H1 (cell line): ENCODE measurements around the gene PPARGC1A. TPM values are rescaled to one million over a fixed set of nuclear protein-coding genes. Genes with fewer than 3 reads are reported as not detected.

Experiments
- CTCF ChIA-PET: fragments of 300-600 bp; sonication (Branson Sonifier 250); formaldehyde crosslinking; loops from one replicate; lab custom pipeline; 2021; ENCODE audit not compliant: partially characterized antibody; lab: Charles Lee
- POLR2A ChIA-PET: fragments of 300-600 bp; sonication (Branson Sonifier 250); formaldehyde crosslinking; loops from one replicate; lab custom pipeline; 2021; ENCODE audit warnings: inconsistent platforms; ENCODE audit not compliant: partially characterized antibody; lab: Charles Lee
- DNase-seq, 2 experiments: peaks; one replicate each; pipeline versions ENCODE4 v3.0.0 to v3.0.0-alpha.2; 2010 to 2022; ENCODE audit warnings: low spot score in 2 of 2, low read depth in 1 of 2, mixed read lengths in 1 of 2
- FAIRE-seq: peaks from 2 replicates; lab custom pipeline; 2011; peaks lifted over from hg19 to GRCh38; lab: Jason Lieb, UNC
- H2AFZ ChIP-seq: 2 replicates; pipeline ENCODE4 v1.8.1; 2012; ENCODE audit warnings: low read length, inconsistent platforms
- H2AK5ac ChIP-seq: 2 replicates; pipeline ENCODE4 v1.6.1; 2013; ENCODE audit warnings: low read depth, low read length
- H2BK120ac ChIP-seq: replicated peaks from 2 replicates; pipeline ENCODE3; 2013; ENCODE audit warnings: low read depth, low read length, inconsistent platforms
- H2BK12ac ChIP-seq: 2 replicates; pipeline ENCODE4 v1.6.1; 2013; ENCODE audit warnings: low read depth, low read length
- H2BK15ac ChIP-seq: 2 replicates; pipeline ENCODE4 v1.6.1; 2013; ENCODE audit warnings: low read length
- H2BK20ac ChIP-seq: 2 replicates; pipeline ENCODE4 v1.6.1; 2013; ENCODE audit warnings: low read length
- H2BK5ac ChIP-seq: 2 replicates; pipeline ENCODE4 v1.6.1; 2013; ENCODE audit warnings: low read depth, low read length
- H3K14ac ChIP-seq: 2 replicates; pipeline ENCODE4 v1.6.1; 2013; ENCODE audit warnings: inconsistent platforms; ENCODE audit not compliant: insufficient read length
- H3K18ac ChIP-seq: 2 replicates; pipeline ENCODE4 v1.6.1; 2013; ENCODE audit warnings: low read length; ENCODE audit errors: extremely low read depth
- H3K23ac ChIP-seq: 2 replicates; pipeline ENCODE4 v1.6.1; 2013; ENCODE audit warnings: inconsistent platforms; ENCODE audit not compliant: insufficient read length
- H3K23me2 ChIP-seq: 2 replicates; pipeline ENCODE4 v1.6.1; 2013; ENCODE audit warnings: low read depth, low read length
- H3K27ac ChIP-seq: 2 replicates; pipeline ENCODE4 v1.6.1; 2011; ENCODE audit warnings: low read depth, low read length, inconsistent platforms
- H3K27me3 ChIP-seq, 4 experiments: replicated peaks in 1 of 4; 1 replicate in 1 of 4; 2 replicates in 3 of 4; pipeline versions ENCODE4 v1.6.1 to v1.8.1; 2011 to 2013; ENCODE audit warnings: low read length in 3 of 4, mild to moderate bottlenecking in 3 of 4, inconsistent platforms in 2 of 4, mixed read lengths in 2 of 4, moderate library complexity in 1 of 4; ENCODE audit not compliant: control insufficient read depth in 3 of 4, insufficient read depth in 3 of 4; ENCODE audit errors: extremely low read depth in 1 of 4
- H3K36me3 ChIP-seq, 4 experiments: 2 replicates each; pipeline versions ENCODE4 v1.6.1 to v1.8.1; 2011 to 2013; ENCODE audit warnings: mild to moderate bottlenecking in 4 of 4, low read length in 3 of 4, moderate library complexity in 2 of 4, control low read depth in 1 of 4, inconsistent platforms in 1 of 4; ENCODE audit not compliant: insufficient read depth in 4 of 4, control insufficient read depth in 2 of 4
- H3K4ac ChIP-seq: replicated peaks from 2 replicates; pipeline ENCODE3; 2013; ENCODE audit warnings: low read length, low read depth, mixed read lengths, inconsistent platforms; ENCODE audit not compliant: insufficient read length
- H3K4me1 ChIP-seq, 4 experiments: replicated peaks in 1 of 4; 1 replicate in 1 of 4; 2 replicates in 3 of 4; pipeline versions ENCODE4 v1.6.1 to v1.8.1; 2011 to 2013; ENCODE audit warnings: low read length in 3 of 4, inconsistent platforms in 2 of 4, mixed read lengths in 1 of 4; ENCODE audit not compliant: insufficient read depth in 4 of 4, control insufficient read depth in 3 of 4
- H3K4me2 ChIP-seq, 2 experiments: 2 replicates each; pipeline versions ENCODE4 v1.6.1 to v1.8.1; 2011 to 2013; ENCODE audit warnings: low read depth in 2 of 2, low read length in 2 of 2, control low read depth in 1 of 2, inconsistent platforms in 1 of 2, mild to moderate bottlenecking in 1 of 2; ENCODE audit not compliant: insufficient read depth in 1 of 2
- H3K4me3 ChIP-seq, 4 experiments: fragments of 200-600, 300-600 bp in 1 of 4; sonication (generic), shearing (Covaris generic), sonication (Bioruptor Twin) in 1 of 4; 2 replicates each; pipeline versions ENCODE4 v1.5.1 to v1.8.1; 2011 to 2016; ENCODE audit warnings: low read length in 4 of 4, low read depth in 3 of 4, control low read depth in 2 of 4, inconsistent platforms in 2 of 4, mild to moderate bottlenecking in 2 of 4, mixed read lengths in 1 of 4, moderate library complexity in 1 of 4; ENCODE audit not compliant: insufficient read depth in 2 of 4; ENCODE audit errors: extremely low read depth in 1 of 4
- H3K56ac ChIP-seq: replicated peaks from 2 replicates; pipeline ENCODE3; 2013; ENCODE audit warnings: low read depth, mild to moderate bottlenecking, mixed read lengths, low read length, inconsistent platforms; ENCODE audit not compliant: insufficient read length
- H3K79me1 ChIP-seq: 2 replicates; pipeline ENCODE4 v1.6.1; 2013; ENCODE audit warnings: low read depth, low read length, control low read depth
- H3K79me2 ChIP-seq, 2 experiments: 2 replicates each; pipeline versions ENCODE4 v1.6.1 to v1.8.1; 2012 to 2013; ENCODE audit warnings: low read length in 2 of 2, mild to moderate bottlenecking in 2 of 2, inconsistent platforms in 1 of 2; ENCODE audit not compliant: insufficient read depth in 2 of 2, control insufficient read depth in 1 of 2
- H3K9ac ChIP-seq, 4 experiments: replicated peaks in 1 of 4; 1 replicate in 1 of 4; 2 replicates in 3 of 4; pipeline versions ENCODE4 v1.6.1 to v1.8.1; 2011 to 2013; ENCODE audit warnings: low read depth in 3 of 4, low read length in 3 of 4, control low read depth in 2 of 4, mild to moderate bottlenecking in 2 of 4, moderate library complexity in 2 of 4, inconsistent platforms in 1 of 4; ENCODE audit errors: extremely low read depth in 1 of 4
- H3K9me3 ChIP-seq, 2 experiments: 2 replicates each; pipeline versions ENCODE4 v1.6.1 to v1.8.1; 2012 to 2013; ENCODE audit warnings: mild to moderate bottlenecking in 2 of 2, moderate library complexity in 2 of 2, control low read depth in 1 of 2, inconsistent platforms in 1 of 2, low read depth in 1 of 2, low read length in 1 of 2, mixed read lengths in 1 of 2; ENCODE audit not compliant: insufficient read depth in 2 of 2
- H4K20me1 ChIP-seq, 2 experiments: replicated peaks in 1 of 2; 2 replicates each; pipeline versions ENCODE3 to v1.8.1; 2011 to 2013; ENCODE audit warnings: inconsistent platforms in 2 of 2, low read length in 2 of 2, mild to moderate bottlenecking in 1 of 2; ENCODE audit not compliant: insufficient read depth in 2 of 2, control insufficient read depth in 1 of 2
- H4K5ac ChIP-seq: 2 replicates; pipeline ENCODE4 v1.6.1; 2013; ENCODE audit warnings: low read length, low read depth, mixed read lengths, inconsistent platforms; ENCODE audit not compliant: insufficient read length
- H4K8ac ChIP-seq: 2 replicates; pipeline ENCODE4 v1.8.0; 2013; ENCODE audit warnings: mild to moderate bottlenecking, moderate library complexity, low read length, inconsistent platforms; ENCODE audit not compliant: insufficient read depth; ENCODE audit errors: extremely low read depth
- H4K91ac ChIP-seq: replicated peaks from 2 replicates; pipeline ENCODE3; 2013; ENCODE audit warnings: low read length, mixed read lengths, inconsistent platforms; ENCODE audit not compliant: insufficient read length
- CREB1 ChIP-seq: IDR thresholded peaks from 2 replicates; pipeline ENCODE4 v1.6.1; 2012; ENCODE audit warnings: inconsistent platforms
- EP300 ChIP-seq, 2 experiments: IDR thresholded peaks; 1 replicate in 1 of 2; 2 replicates in 1 of 2; pipeline ENCODE4 v1.6.1; 2011 to 2012; ENCODE audit warnings: low read depth in 2 of 2, low read length in 2 of 2, mild to moderate bottlenecking in 2 of 2, borderline replicate concordance in 1 of 2, inconsistent platforms in 1 of 2, moderate library complexity in 1 of 2
- GABPA ChIP-seq: IDR thresholded peaks from 2 replicates; pipeline ENCODE4 v1.6.1; 2011; ENCODE audit warnings: mild to moderate bottlenecking, low read length, moderate library complexity, borderline replicate concordance; ENCODE audit not compliant: insufficient read depth
- GTF2F1 ChIP-seq: IDR thresholded peaks from 2 replicates; pipeline ENCODE4 v1.6.1; 2012; ENCODE audit warnings: low read depth, low read length, improper control_type of control experiment, borderline replicate concordance
- HDAC2 ChIP-seq, 2 experiments: fragments of 300-600 bp in 1 of 2; sonication (generic) in 1 of 2; IDR thresholded peaks; 2 replicates each; pipeline ENCODE4 v1.6.1; 2011 to 2012; ENCODE audit warnings: low read depth in 2 of 2, low read length in 2 of 2, mild to moderate bottlenecking in 2 of 2, moderate library complexity in 2 of 2, borderline replicate concordance in 1 of 2, inconsistent platforms in 1 of 2
- KDM5A ChIP-seq: fragments of 200-600 bp; IDR thresholded peaks from 2 replicates; pipeline ENCODE4 v1.7.1; 2012; ENCODE audit warnings: mild to moderate bottlenecking, low read length, inconsistent platforms, mixed read lengths
- MAFK ChIP-seq: IDR thresholded peaks from 2 replicates; pipeline ENCODE4 v1.6.1; 2012; ENCODE audit warnings: low read depth, mild to moderate bottlenecking, improper control_type of control experiment, low read length
- NRF1 ChIP-seq: IDR thresholded peaks from 2 replicates; pipeline ENCODE4 v1.6.1; 2011; ENCODE audit warnings: mild to moderate bottlenecking, low read depth, low read length, improper control_type of control experiment
- POLR2AphosphoS5 ChIP-seq: IDR thresholded peaks from 2 replicates; pipeline ENCODE4 v1.6.1; 2011; ENCODE audit warnings: low read depth, low read length
- RAD21 ChIP-seq, 2 experiments: IDR thresholded peaks in 1 of 2; conservative IDR thresholded peaks in 1 of 2; 2 replicates each; pipeline ENCODE4 v1.6.1; 2011; ENCODE audit warnings: low read depth in 2 of 2, low read length in 2 of 2, improper control_type of control experiment in 1 of 2, inconsistent platforms in 1 of 2, mild to moderate bottlenecking in 1 of 2, moderate library complexity in 1 of 2
- RBBP5 ChIP-seq: IDR thresholded peaks from 2 replicates; pipeline ENCODE4 v1.7.1; 2012; ENCODE audit warnings: low read depth, mild to moderate bottlenecking, inconsistent platforms, low read length, moderate library complexity, borderline replicate concordance
- TBP ChIP-seq: IDR thresholded peaks from 2 replicates; pipeline ENCODE4 v1.6.1; 2011; ENCODE audit warnings: low read depth, low read length, improper control_type of control experiment
- TEAD4 ChIP-seq: IDR thresholded peaks from 2 replicates; pipeline ENCODE4 v1.6.1; 2012; ENCODE audit warnings: low read depth, low read length, inconsistent platforms, mixed read lengths
- WGBS, 2 experiments: shearing (Covaris generic) in 1 of 2; methylation state at CpG; one replicate each; pipeline versions ENCODE4 v1.1.6 to v1.1.7; 2013 to 2015; ENCODE audit warnings: low lambda C conversion rate in 2 of 2, mixed read lengths in 2 of 2, inconsistent platforms in 1 of 2, low coverage in 1 of 2, missing lambda C conversion rate in 1 of 2; ENCODE audit not compliant: insufficient replicate concordance in 2 of 2, insufficient coverage in 1 of 2, insufficient read length in 1 of 2; ENCODE audit errors: extremely low coverage in 1 of 2, missing lambda C conversion rate in 1 of 2; 5-methylcytosine and 5-hydroxymethylcytosine counted together
- polyA plus RNA-seq, 7 experiments: library from polyadenylated mRNA; depleted of rRNA in 3 of 7; stranded (reverse) in 5 of 7; unstranded in 2 of 7; fragments of >200 nt in 5 of 7; fragments of 200-250 nt in 2 of 7; gene quantifications; 1 replicate in 5 of 7; 2 replicates in 1 of 7; 4 replicates in 1 of 7; pipeline versions ENCODE4 v1.2.1 to v1.2.3, GENCODE V29; 2011 to 2013; ENCODE audit warnings: missing spikeins in 2 of 7, mixed read lengths in 2 of 7
- total RNA-seq: library from RNA; stranded (reverse); fragmentation: NEBNext Ultra II Directional; extraction: Animal tissue kit (Norgen Biotek cat#: 25700); gene quantifications from 2 replicates; pipeline ENCODE4 v1.2.1, GENCODE V29; 2021

Gene PPARGC1A
- total and polyA plus RNA-seq, 2 of the 8 experiments (the other 6 are each of a cell fraction or from before 2014, with no cell fraction given), result 0.54 to 1.4 TPM

GRCh38 chr4:23871426-23871825, 18.4 kb downstream of the PPARGC1A start:
- Histone ChIP-seq H3K14ac (no peak overlapping the region), H3K27me3 (no peaks in the 10 kb centered on the region), H3K18ac (no peak overlapping the region), H3K9me3 (no peaks in the 10 kb centered on the region), H3K4ac (no peak overlapping the region), H3K23me2 (no peaks in the 10 kb centered on the region), H4K91ac (no peak overlapping the region), H2AK5ac (no peak overlapping the region), H3K9ac (no peak overlapping the region), H3K79me1 (no peaks in the 10 kb centered on the region), H4K5ac (no peak overlapping the region), H3K4me2 (no peak overlapping the region), H4K8ac (no peak overlapping the region), H3K4me3 (no peak overlapping the region), H2BK12ac (no peak overlapping the region), H3K36me3 (no peaks in the 10 kb centered on the region), H3K27ac (no peak overlapping the region), H3K4me1 (peaks cover 0 to 3% (median 0%) of the 10 kb centered on the region in 4 experiments; a peak in 1 of 7 replicates), H4K20me1 (no peaks in the 10 kb centered on the region), H3K79me2 (no peaks in the 10 kb centered on the region), H3K23ac (no peak overlapping the region), H2BK120ac (no peak overlapping the region), H2BK5ac (no peak overlapping the region), H2AFZ (no peak overlapping the region), H3K56ac (no peak overlapping the region), H2BK20ac (no peak overlapping the region), H2BK15ac (no peak overlapping the region)
- no peak for DNase-seq
- ChIA-PET CTCF (interaction anchor here (1.1 to 1.5 kb wide), 4 partner anchors 10 to 65 kb away, joined by 3 to 8 read pairs (median 5); no protein-coding TSS in a partner anchor), POLR2A (no interaction called here)
- 81% methylated on average over 2 of the region's 2 CpGs; no CpG with 5 or more reads in 1 of the 2 experiments for WGBS, 2 experiments
- FAIRE-seq, result no peak
- TF ChIP-seq POLR2AphosphoS5 (no peak), TBP (no peak), TEAD4 (no peak), MAFK (no peak), GABPA (no peak), HDAC2 (IDR thresholded peaks at IDR 0.05; ENCODE audit: borderline replicate concordance in 1 of 2, low read depth in 2 of 2, low read length in 2 of 2) (no peak), CREB1 (no peak), RAD21 (IDR thresholded peaks at IDR 0.05 in 1 of 2, conservative IDR thresholded peaks at IDR 0.05 in 1 of 2; ENCODE audit: low read depth in 2 of 2, low read length in 2 of 2) (no peak), KDM5A (no peak), RBBP5 (no peak), NRF1 (no peak), GTF2F1 (no peak), EP300 (IDR thresholded peaks at IDR 0.05; ENCODE audit: borderline replicate concordance in 1 of 2, low read depth in 2 of 2, low read length in 2 of 2) (no peak)
